Neuronal stem cell (in vitro differentiated cells): Measurements from ENCODE around the gene ARIH2.

Experiments
- DNase-seq: peaks from one replicate; pipeline ENCODE4 v3.0.0-alpha.2; 2013; ENCODE audit warnings: low spot score
- H2AFZ ChIP-seq: one replicate; pipeline ENCODE4 v1.6.1; 2013; ENCODE audit warnings: mild to moderate bottlenecking, low read length, inconsistent platforms
- H2AK5ac ChIP-seq: 2 replicates; pipeline ENCODE4 v1.6.1; 2013; ENCODE audit warnings: low read depth, mild to moderate bottlenecking, inconsistent platforms, low read length, moderate library complexity, mixed read lengths
- H2BK120ac ChIP-seq: 2 replicates; pipeline ENCODE4 v1.6.1; 2013; ENCODE audit warnings: low read depth, mild to moderate bottlenecking, inconsistent platforms, low read length, moderate library complexity, mixed read lengths
- H2BK12ac ChIP-seq: one replicate; pipeline ENCODE4 v1.6.1; 2013; ENCODE audit warnings: low read length, inconsistent platforms
- H2BK15ac ChIP-seq: 2 replicates; pipeline ENCODE4 v1.6.1; 2013; ENCODE audit warnings: mild to moderate bottlenecking, low read length, inconsistent platforms, mixed read lengths
- H2BK5ac ChIP-seq: one replicate; pipeline ENCODE4 v1.6.1; 2013; ENCODE audit warnings: inconsistent platforms, mild to moderate bottlenecking, low read length, moderate library complexity
- H3K14ac ChIP-seq: one replicate; pipeline ENCODE4 v1.6.1; 2013; ENCODE audit warnings: low read length, inconsistent platforms
- H3K18ac ChIP-seq: 2 replicates; pipeline ENCODE4 v1.6.1; 2013; ENCODE audit warnings: low read length, inconsistent platforms
- H3K23ac ChIP-seq: 2 replicates; pipeline ENCODE4 v1.6.1; 2013; ENCODE audit warnings: low read depth, mild to moderate bottlenecking, mixed read lengths, low read length, inconsistent platforms; ENCODE audit not compliant: poor library complexity
- H3K27ac ChIP-seq: replicated peaks from 3 replicates; pipeline ENCODE4 v1.5.1; 2013; ENCODE audit warnings: low read length, inconsistent platforms
- H3K27me3 ChIP-seq, 3 experiments: 2 replicates each; pipeline ENCODE4 v1.6.1; 2013; ENCODE audit warnings: low read length in 3 of 3, mild to moderate bottlenecking in 2 of 3, inconsistent platforms in 1 of 3, low read depth in 1 of 3, mixed read lengths in 1 of 3, moderate library complexity in 1 of 3; ENCODE audit not compliant: control insufficient read depth in 3 of 3, insufficient read depth in 3 of 3
- H3K36me3 ChIP-seq, 2 donors: replicated peaks in 1 of 2; 2 replicates each; pipeline ENCODE4 v1.6.1; 2013; ENCODE audit warnings: low read length in 2 of 2; ENCODE audit not compliant: control insufficient read depth in 2 of 2, insufficient read depth in 2 of 2
- H3K4ac ChIP-seq: 2 replicates; pipeline ENCODE4 v1.6.1; 2013; ENCODE audit warnings: inconsistent platforms, mild to moderate bottlenecking, low read length, moderate library complexity
- H3K4me1 ChIP-seq, 2 donors: 1 replicate in 1 of 2; 2 replicates in 1 of 2; pipeline ENCODE4 v1.6.1; 2013; ENCODE audit warnings: low read length in 2 of 2, low read depth in 1 of 2; ENCODE audit not compliant: control insufficient read depth in 2 of 2, insufficient read depth in 1 of 2
- H3K4me2 ChIP-seq: one replicate; pipeline ENCODE4 v1.6.1; 2013; ENCODE audit warnings: mild to moderate bottlenecking, low read length, inconsistent platforms; ENCODE audit not compliant: insufficient read depth, poor library complexity, severe bottlenecking
- H3K4me3 ChIP-seq, 2 donors: 2 replicates each; pipeline ENCODE4 v1.5.1; 2013; ENCODE audit warnings: low read length in 2 of 2, mild to moderate bottlenecking in 2 of 2, inconsistent platforms in 1 of 2, moderate library complexity in 1 of 2
- H3K79me1 ChIP-seq: one replicate; pipeline ENCODE4 v1.6.1; 2013; ENCODE audit warnings: low read depth, mild to moderate bottlenecking, inconsistent platforms, low read length, moderate library complexity
- H3K9ac ChIP-seq: one replicate; pipeline ENCODE4 v1.6.1; 2013; ENCODE audit warnings: mild to moderate bottlenecking, low read depth, low read length, inconsistent platforms; ENCODE audit not compliant: poor library complexity
- H3K9me3 ChIP-seq, 2 donors: replicated peaks in 1 of 2; 2 replicates each; pipeline versions ENCODE3 to v1.6.1; 2013; ENCODE audit warnings: low read length in 2 of 2, mild to moderate bottlenecking in 2 of 2, inconsistent platforms in 1 of 2, low read depth in 1 of 2, mixed read lengths in 1 of 2, moderate library complexity in 1 of 2; ENCODE audit not compliant: control insufficient read depth in 2 of 2, insufficient read depth in 1 of 2
- H4K8ac ChIP-seq: one replicate; pipeline ENCODE4 v1.6.1; 2013; ENCODE audit warnings: low read depth, mild to moderate bottlenecking, inconsistent platforms, low read length, moderate library complexity
- H4K91ac ChIP-seq: one replicate; pipeline ENCODE4 v1.6.1; 2013; ENCODE audit warnings: low read length, low read depth, mild to moderate bottlenecking, inconsistent platforms; ENCODE audit not compliant: poor library complexity
- WGBS, 2 donors: extraction: QIAGEN DNeasy Blood & Tissue Kit; methylation state at CpG; one replicate each; pipeline ENCODE4 v1.1.7; 2013; ENCODE audit warnings: missing lambda C conversion rate in 2 of 2, mixed read lengths in 1 of 2; ENCODE audit not compliant: insufficient read length in 2 of 2, insufficient replicate concordance in 1 of 2; ENCODE audit errors: extremely low coverage in 2 of 2; 5-methylcytosine and 5-hydroxymethylcytosine counted together

Gene ARIH2

DNA sequence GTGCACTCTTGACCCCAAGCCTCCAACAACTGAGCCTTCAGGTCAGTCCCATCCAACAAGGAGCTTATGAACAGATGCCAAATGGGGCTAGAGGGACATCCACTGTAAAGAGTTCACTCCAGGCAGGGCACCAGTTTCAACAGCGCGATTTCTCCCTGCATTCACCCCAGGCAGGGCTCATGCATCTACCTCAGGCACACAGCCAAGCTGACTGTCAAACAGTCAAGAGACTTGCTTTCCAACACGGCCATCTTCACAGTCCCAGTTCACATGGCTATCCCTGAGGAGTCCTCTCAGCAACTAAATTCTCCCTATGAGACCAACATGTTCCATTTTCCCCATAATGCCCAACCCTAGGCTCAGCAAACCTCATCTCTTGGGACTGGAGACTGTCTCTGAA is 37.6 kb upstream of the ARIH2 start:
- no peaks in the 10 kb centered on the region for H3K9me3 ChIP-seq
- H3K23ac ChIP-seq: no peak overlapping the region
- H3K14ac ChIP-seq: no peak overlapping the region
- H2AFZ ChIP-seq: no peak overlapping the region
- H3K4ac ChIP-seq: no peak overlapping the region
- H2AK5ac ChIP-seq: no peak overlapping the region
- H3K4me1 ChIP-seq: no peaks in the 10 kb centered on the region
- H4K8ac ChIP-seq: no peak overlapping the region
- no peak overlapping the region for H4K91ac ChIP-seq
- no peak overlapping the region for H3K4me3 ChIP-seq
- H2BK120ac ChIP-seq: no peak overlapping the region
- no peaks in the 10 kb centered on the region for H3K36me3 ChIP-seq
- H2BK15ac ChIP-seq: no peak overlapping the region
- H3K4me2 ChIP-seq: no peak overlapping the region
- H2BK12ac ChIP-seq: no peak overlapping the region
- DNase-seq: no peak
- H3K9ac ChIP-seq: no peak overlapping the region
- H3K27ac ChIP-seq: no peak overlapping the region
- H2BK5ac ChIP-seq: no peak overlapping the region
- WGBS, 2 donors: no CpG with 5 or more reads among the region's 3 CpGs
- no peaks in the 10 kb centered on the region for H3K27me3 ChIP-seq
- H3K18ac ChIP-seq: no peak overlapping the region
- no peaks in the 10 kb centered on the region for H3K79me1 ChIP-seq

DNA sequence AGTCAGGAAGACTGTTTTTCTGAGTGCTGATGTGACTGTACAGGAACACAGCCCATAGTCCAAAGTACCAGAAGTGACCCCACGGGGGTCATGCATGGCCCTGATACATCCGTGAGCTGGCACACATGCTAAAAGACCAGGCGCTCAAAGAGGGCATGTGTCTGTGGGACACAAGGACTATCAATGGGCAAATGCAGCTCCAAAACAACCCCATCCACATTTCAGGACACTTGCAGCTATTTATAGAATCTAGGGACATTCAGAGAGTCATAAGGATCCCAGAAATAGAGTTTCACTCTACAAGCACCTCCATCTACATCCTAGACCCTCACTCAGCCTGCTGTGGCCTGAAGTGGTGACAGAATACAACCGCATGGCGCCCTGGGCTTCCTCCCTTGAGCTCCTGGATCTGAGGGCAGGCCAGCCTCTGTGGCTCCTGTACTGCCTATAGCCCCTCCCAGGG is 37.0 kb upstream of the ARIH2 start:
- no peak overlapping the region for H3K18ac ChIP-seq
- no peak overlapping the region for H2BK120ac ChIP-seq
- H3K9ac ChIP-seq: no peak overlapping the region
- no peak overlapping the region for H2BK15ac ChIP-seq
- no peaks in the 10 kb centered on the region for H3K27me3 ChIP-seq
- no peak overlapping the region for H3K4me3 ChIP-seq
- H3K14ac ChIP-seq: no peak overlapping the region
- H3K79me1 ChIP-seq: no peaks in the 10 kb centered on the region
- no peak overlapping the region for H3K27ac ChIP-seq
- H2BK12ac ChIP-seq: no peak overlapping the region
- H2AFZ ChIP-seq: no peak overlapping the region
- H3K23ac ChIP-seq: no peak overlapping the region
- no CpG with 5 or more reads among the region's 5 CpGs for WGBS, 2 donors
- H3K4me2 ChIP-seq: no peak overlapping the region
- H3K9me3 ChIP-seq: no peaks in the 10 kb centered on the region
- H2AK5ac ChIP-seq: no peak overlapping the region
- no peaks in the 10 kb centered on the region for H3K36me3 ChIP-seq
- no peaks in the 10 kb centered on the region for H3K4me1 ChIP-seq
- no peak overlapping the region for H4K8ac ChIP-seq
- H3K4ac ChIP-seq: no peak overlapping the region
- DNase-seq: no peak
- H4K91ac ChIP-seq: no peak overlapping the region
- no peak overlapping the region for H2BK5ac ChIP-seq

DNA sequence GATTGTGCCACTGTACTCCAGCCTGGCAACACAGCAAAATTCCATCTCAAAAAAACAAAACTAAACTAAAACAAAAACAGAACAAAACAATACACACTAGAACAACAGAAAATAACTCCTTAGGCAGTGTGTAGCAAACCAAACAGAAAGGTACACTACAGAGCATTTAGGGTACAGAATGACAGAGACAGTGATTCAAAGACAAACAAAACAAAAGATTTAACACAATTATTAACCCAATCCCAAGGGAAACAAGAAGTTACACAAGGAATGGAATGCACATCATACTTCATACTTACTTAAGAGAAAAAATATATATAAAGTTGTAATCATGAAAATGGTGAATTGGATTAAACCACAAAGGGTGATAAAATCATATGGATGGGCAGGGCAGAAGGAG is 32.9 kb upstream of the ARIH2 start:
- Histone ChIP-seq H3K4me1 (no peaks in the 10 kb centered on the region), H3K9me3 (no peaks in the 10 kb centered on the region), H3K27me3 (no peaks in the 10 kb centered on the region), H3K14ac (no peak overlapping the region), H3K4ac (no peak overlapping the region), H4K91ac (no peak overlapping the region), H3K9ac (no peak overlapping the region), H3K27ac (no peak overlapping the region), H2BK12ac (no peak overlapping the region), H3K79me1 (no peaks in the 10 kb centered on the region), H3K23ac (no peak overlapping the region), H4K8ac (no peak overlapping the region), H3K18ac (no peak overlapping the region), H2BK15ac (no peak overlapping the region), H3K4me3 (no peak overlapping the region), H2AK5ac (no peak overlapping the region), H2BK5ac (no peak overlapping the region), H3K36me3 (no peaks in the 10 kb centered on the region), H3K4me2 (no peak overlapping the region), H2AFZ (no peak overlapping the region), H2BK120ac (no peak overlapping the region)
- no peak for DNase-seq

DNA sequence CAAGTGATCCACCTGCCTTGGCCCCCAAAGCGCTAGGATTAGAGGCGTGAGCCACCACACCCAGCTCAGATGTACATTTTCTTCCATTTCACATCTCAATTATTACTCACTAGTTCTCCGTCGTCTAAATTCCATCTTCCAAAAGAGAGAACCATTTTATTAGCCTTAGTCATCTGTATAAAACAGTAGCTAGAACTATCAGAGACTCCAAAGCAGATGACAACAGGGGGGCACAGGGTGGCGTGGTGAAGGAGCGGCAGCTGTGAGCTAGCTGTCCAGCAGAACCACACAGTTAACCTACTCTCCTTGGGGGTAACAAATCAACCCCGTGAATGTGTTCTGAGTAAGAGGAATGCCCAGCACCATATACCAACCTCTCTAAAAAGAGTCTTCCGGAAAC is 27.0 kb upstream of the ARIH2 start:
- no peaks in the 10 kb centered on the region for H3K4me1 ChIP-seq
- no peaks in the 10 kb centered on the region for H3K9me3 ChIP-seq
- no peak overlapping the region for H3K14ac ChIP-seq
- no peak overlapping the region for H2AK5ac ChIP-seq
- H4K8ac ChIP-seq: no peak overlapping the region
- no peak overlapping the region for H2BK12ac ChIP-seq
- H2AFZ ChIP-seq: no peak overlapping the region
- no peaks in the 10 kb centered on the region for H3K27me3 ChIP-seq
- 100% methylated on average over 2 of the region's 8 CpGs; no CpG with 5 or more reads in 1 of the 2 donors for WGBS, 2 donors
- no peak overlapping the region for H3K4me2 ChIP-seq
- H2BK120ac ChIP-seq: no peak overlapping the region
- H3K27ac ChIP-seq: no peak overlapping the region
- H3K4me3 ChIP-seq: no peak overlapping the region
- H2BK5ac ChIP-seq: no peak overlapping the region
- H2BK15ac ChIP-seq: no peak overlapping the region
- H3K23ac ChIP-seq: no peak overlapping the region
- H3K18ac ChIP-seq: no peak overlapping the region
- H3K9ac ChIP-seq: no peak overlapping the region
- H3K79me1 ChIP-seq: peaks cover 2% of the 10 kb centered on the region
- H4K91ac ChIP-seq: no peak overlapping the region
- no peaks in the 10 kb centered on the region for H3K36me3 ChIP-seq
- no peak overlapping the region for H3K4ac ChIP-seq
- DNase-seq: no peak
